GM23338 (cell line): ENCODE results near the gene WNT10A.

Experiments
- EZH2 ChIP-seq: fragments of 200-600 bp; sonication (generic); IDR thresholded peaks from one replicate; pipeline ENCODE4 v1.8.0; 2017; ENCODE audit warnings: antibody characterized with exemption, mild to moderate bottlenecking, low read depth; ENCODE audit not compliant: unreplicated experiment
- EZH2phosphoT487 ChIP-seq: fragments of 200-600 bp; sonication (generic); IDR thresholded peaks from one replicate; pipeline ENCODE4 v1.8.1; 2018; ENCODE audit warnings: antibody characterized with exemption; ENCODE audit not compliant: unreplicated experiment
- JUNB ChIP-seq: IDR thresholded peaks from one replicate; pipeline ENCODE4 v1.6.1; 2016; ENCODE audit warnings: antibody characterized with exemption; ENCODE audit not compliant: unreplicated experiment
- POLR2AphosphoS5 ChIP-seq: IDR thresholded peaks from 2 replicates; pipeline ENCODE4 v1.6.1; 2016; ENCODE audit warnings: antibody characterized with exemption, low read depth
- STAT1 ChIP-seq: IDR thresholded peaks from one replicate; pipeline ENCODE4 v1.6.1; 2016; ENCODE audit warnings: antibody characterized with exemption; ENCODE audit not compliant: unreplicated experiment
- ZNF114 ChIP-seq: fragments of 250-450 bp; sonication (Bioruptor Pico); IDR thresholded peaks from 2 replicates; pipeline ENCODE4 v1.5.0; 2020; ENCODE audit warnings: mild to moderate bottlenecking, moderate library complexity
- ZNF331 ChIP-seq: fragments of 250-450 bp; sonication (Bioruptor Pico); IDR thresholded peaks from 2 replicates; pipeline ENCODE4 v1.5.0; 2020; ENCODE audit warnings: low read depth, mild to moderate bottlenecking, moderate library complexity
- TF ChIP-seq, protein P1 (sequence below), 2 experiments: fragments of 200-600 bp in 1 of 2; sonication (generic) in 1 of 2; conservative IDR thresholded peaks; 2 replicates each; pipeline versions ENCODE4 v1.5.1 to v1.6.1; 2016 to 2017; ENCODE audit warnings: antibody characterized with exemption in 2 of 2, low read depth in 2 of 2, mild to moderate bottlenecking in 2 of 2, moderate library complexity in 1 of 2
- TF ChIP-seq, protein P2 (sequence below): IDR thresholded peaks from one replicate; pipeline ENCODE4 v1.6.1; 2018; ENCODE audit warnings: antibody characterized with exemption; ENCODE audit not compliant: unreplicated experiment
- TF ChIP-seq, protein P3 (sequence below): fragments of 250-450 bp; sonication (Bioruptor Pico); IDR thresholded peaks from 2 replicates; pipeline ENCODE4 v1.5.0; 2020; ENCODE audit warnings: mild to moderate bottlenecking, moderate library complexity

DNA sequence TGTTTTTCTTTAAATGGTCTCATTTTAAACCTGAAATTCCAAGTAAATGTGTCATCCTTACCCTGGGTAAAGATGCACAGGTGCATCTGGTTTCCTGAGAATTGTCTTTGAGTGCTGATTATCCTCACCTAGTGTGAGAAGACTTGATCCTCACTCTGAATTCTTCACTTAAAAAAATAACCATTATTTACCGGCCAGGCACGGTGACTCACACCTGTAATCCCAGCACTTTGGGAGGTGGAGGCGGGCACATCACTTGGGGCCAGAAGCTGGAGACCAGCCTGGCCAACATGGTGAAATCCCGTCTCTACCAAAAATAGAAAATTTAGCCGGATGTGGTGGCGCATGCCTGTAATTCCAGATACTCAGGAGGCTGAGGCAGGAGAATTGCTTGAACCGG is 30.9 kb upstream of the WNT10A start:
- TF ChIP-seq POLR2AphosphoS5 (no peak), EZH2phosphoT487 (no peak), EZH2 (no peak), ZNF114 (no peak), STAT1 (no peak), JUNB (no peak), ZNF331 (no peak)
- TF ChIP-seq, protein P1, sequence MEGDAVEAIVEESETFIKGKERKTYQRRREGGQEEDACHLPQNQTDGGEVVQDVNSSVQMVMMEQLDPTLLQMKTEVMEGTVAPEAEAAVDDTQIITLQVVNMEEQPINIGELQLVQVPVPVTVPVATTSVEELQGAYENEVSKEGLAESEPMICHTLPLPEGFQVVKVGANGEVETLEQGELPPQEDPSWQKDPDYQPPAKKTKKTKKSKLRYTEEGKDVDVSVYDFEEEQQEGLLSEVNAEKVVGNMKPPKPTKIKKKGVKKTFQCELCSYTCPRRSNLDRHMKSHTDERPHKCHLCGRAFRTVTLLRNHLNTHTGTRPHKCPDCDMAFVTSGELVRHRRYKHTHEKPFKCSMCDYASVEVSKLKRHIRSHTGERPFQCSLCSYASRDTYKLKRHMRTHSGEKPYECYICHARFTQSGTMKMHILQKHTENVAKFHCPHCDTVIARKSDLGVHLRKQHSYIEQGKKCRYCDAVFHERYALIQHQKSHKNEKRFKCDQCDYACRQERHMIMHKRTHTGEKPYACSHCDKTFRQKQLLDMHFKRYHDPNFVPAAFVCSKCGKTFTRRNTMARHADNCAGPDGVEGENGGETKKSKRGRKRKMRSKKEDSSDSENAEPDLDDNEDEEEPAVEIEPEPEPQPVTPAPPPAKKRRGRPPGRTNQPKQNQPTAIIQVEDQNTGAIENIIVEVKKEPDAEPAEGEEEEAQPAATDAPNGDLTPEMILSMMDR (conservative IDR thresholded peaks at IDR 0.05; ENCODE audit: low read depth in 2 of 2), result no peak
- TF ChIP-seq, protein P2, sequence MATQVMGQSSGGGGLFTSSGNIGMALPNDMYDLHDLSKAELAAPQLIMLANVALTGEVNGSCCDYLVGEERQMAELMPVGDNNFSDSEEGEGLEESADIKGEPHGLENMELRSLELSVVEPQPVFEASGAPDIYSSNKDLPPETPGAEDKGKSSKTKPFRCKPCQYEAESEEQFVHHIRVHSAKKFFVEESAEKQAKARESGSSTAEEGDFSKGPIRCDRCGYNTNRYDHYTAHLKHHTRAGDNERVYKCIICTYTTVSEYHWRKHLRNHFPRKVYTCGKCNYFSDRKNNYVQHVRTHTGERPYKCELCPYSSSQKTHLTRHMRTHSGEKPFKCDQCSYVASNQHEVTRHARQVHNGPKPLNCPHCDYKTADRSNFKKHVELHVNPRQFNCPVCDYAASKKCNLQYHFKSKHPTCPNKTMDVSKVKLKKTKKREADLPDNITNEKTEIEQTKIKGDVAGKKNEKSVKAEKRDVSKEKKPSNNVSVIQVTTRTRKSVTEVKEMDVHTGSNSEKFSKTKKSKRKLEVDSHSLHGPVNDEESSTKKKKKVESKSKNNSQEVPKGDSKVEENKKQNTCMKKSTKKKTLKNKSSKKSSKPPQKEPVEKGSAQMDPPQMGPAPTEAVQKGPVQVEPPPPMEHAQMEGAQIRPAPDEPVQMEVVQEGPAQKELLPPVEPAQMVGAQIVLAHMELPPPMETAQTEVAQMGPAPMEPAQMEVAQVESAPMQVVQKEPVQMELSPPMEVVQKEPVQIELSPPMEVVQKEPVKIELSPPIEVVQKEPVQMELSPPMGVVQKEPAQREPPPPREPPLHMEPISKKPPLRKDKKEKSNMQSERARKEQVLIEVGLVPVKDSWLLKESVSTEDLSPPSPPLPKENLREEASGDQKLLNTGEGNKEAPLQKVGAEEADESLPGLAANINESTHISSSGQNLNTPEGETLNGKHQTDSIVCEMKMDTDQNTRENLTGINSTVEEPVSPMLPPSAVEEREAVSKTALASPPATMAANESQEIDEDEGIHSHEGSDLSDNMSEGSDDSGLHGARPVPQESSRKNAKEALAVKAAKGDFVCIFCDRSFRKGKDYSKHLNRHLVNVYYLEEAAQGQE, result no peak
- TF ChIP-seq, protein P3, sequence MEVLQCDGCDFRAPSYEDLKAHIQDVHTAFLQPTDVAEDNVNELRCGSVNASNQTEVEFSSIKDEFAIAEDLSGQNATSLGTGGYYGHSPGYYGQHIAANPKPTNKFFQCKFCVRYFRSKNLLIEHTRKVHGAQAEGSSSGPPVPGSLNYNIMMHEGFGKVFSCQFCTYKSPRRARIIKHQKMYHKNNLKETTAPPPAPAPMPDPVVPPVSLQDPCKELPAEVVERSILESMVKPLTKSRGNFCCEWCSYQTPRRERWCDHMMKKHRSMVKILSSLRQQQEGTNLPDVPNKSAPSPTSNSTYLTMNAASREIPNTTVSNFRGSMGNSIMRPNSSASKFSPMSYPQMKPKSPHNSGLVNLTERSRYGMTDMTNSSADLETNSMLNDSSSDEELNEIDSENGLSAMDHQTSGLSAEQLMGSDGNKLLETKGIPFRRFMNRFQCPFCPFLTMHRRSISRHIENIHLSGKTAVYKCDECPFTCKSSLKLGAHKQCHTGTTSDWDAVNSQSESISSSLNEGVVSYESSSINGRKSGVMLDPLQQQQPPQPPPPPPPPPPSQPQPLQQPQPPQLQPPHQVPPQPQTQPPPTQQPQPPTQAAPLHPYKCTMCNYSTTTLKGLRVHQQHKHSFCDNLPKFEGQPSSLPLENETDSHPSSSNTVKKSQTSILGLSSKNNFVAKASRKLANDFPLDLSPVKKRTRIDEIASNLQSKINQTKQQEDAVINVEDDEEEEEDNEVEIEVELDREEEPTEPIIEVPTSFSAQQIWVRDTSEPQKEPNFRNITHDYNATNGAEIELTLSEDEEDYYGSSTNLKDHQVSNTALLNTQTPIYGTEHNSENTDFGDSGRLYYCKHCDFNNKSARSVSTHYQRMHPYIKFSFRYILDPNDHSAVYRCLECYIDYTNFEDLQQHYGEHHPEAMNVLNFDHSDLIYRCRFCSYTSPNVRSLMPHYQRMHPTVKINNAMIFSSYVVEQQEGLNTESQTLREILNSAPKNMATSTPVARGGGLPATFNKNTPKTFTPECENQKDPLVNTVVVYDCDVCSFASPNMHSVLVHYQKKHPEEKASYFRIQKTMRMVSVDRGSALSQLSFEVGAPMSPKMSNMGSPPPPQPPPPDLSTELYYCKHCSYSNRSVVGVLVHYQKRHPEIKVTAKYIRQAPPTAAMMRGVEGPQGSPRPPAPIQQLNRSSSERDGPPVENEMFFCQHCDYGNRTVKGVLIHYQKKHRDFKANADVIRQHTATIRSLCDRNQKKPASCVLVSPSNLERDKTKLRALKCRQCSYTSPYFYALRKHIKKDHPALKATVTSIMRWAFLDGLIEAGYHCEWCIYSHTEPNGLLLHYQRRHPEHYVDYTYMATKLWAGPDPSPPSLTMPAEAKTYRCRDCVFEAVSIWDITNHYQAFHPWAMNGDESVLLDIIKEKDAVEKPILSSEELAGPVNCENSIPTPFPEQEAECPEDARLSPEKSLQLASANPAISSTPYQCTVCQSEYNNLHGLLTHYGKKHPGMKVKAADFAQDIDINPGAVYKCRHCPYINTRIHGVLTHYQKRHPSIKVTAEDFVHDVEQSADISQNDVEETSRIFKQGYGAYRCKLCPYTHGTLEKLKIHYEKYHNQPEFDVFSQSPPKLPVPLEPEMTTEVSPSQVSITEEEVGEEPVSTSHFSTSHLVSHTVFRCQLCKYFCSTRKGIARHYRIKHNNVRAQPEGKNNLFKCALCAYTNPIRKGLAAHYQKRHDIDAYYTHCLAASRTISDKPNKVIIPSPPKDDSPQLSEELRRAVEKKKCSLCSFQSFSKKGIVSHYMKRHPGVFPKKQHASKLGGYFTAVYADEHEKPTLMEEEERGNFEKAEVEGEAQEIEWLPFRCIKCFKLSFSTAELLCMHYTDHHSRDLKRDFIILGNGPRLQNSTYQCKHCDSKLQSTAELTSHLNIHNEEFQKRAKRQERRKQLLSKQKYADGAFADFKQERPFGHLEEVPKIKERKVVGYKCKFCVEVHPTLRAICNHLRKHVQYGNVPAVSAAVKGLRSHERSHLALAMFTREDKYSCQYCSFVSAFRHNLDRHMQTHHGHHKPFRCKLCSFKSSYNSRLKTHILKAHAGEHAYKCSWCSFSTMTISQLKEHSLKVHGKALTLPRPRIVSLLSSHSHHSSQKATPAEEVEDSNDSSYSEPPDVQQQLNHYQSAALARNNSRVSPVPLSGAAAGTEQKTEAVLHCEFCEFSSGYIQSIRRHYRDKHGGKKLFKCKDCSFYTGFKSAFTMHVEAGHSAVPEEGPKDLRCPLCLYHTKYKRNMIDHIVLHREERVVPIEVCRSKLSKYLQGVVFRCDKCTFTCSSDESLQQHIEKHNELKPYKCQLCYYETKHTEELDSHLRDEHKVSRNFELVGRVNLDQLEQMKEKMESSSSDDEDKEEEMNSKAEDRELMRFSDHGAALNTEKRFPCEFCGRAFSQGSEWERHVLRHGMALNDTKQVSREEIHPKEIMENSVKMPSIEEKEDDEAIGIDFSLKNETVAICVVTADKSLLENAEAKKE (CRISPR knock-in tag), result no peak
